H1 (cell line): ENCODE measurements around the gene TTPAL. TPM values are rescaled to one million over a fixed set of nuclear protein-coding genes. Genes with fewer than 3 reads are reported as not detected.

Source experiments
- CTCF ChIA-PET: fragments of 300-600 bp; sonication (Branson Sonifier 250); formaldehyde crosslinking; loops from one replicate; lab custom pipeline; 2021; ENCODE audit not compliant: partially characterized antibody; lab: Charles Lee
- POLR2A ChIA-PET: fragments of 300-600 bp; sonication (Branson Sonifier 250); formaldehyde crosslinking; loops from one replicate; lab custom pipeline; 2021; ENCODE audit warnings: inconsistent platforms; ENCODE audit not compliant: partially characterized antibody; lab: Charles Lee
- DNase-seq, 2 experiments: peaks; one replicate each; pipeline versions ENCODE4 v3.0.0 to v3.0.0-alpha.2; 2010 to 2022; ENCODE audit warnings: low spot score in 2 of 2, low read depth in 1 of 2, mixed read lengths in 1 of 2
- FAIRE-seq: peaks from 2 replicates; lab custom pipeline; 2011; peaks lifted over from hg19 to GRCh38; lab: Jason Lieb, UNC
- H2AFZ ChIP-seq: 2 replicates; pipeline ENCODE4 v1.8.1; 2012; ENCODE audit warnings: low read length, inconsistent platforms
- H2AK5ac ChIP-seq: 2 replicates; pipeline ENCODE4 v1.6.1; 2013; ENCODE audit warnings: low read depth, low read length
- H2BK120ac ChIP-seq: replicated peaks from 2 replicates; pipeline ENCODE3; 2013; ENCODE audit warnings: low read depth, low read length, inconsistent platforms
- H2BK12ac ChIP-seq: 2 replicates; pipeline ENCODE4 v1.6.1; 2013; ENCODE audit warnings: low read depth, low read length
- H2BK15ac ChIP-seq: 2 replicates; pipeline ENCODE4 v1.6.1; 2013; ENCODE audit warnings: low read length
- H2BK20ac ChIP-seq: 2 replicates; pipeline ENCODE4 v1.6.1; 2013; ENCODE audit warnings: low read length
- H2BK5ac ChIP-seq: 2 replicates; pipeline ENCODE4 v1.6.1; 2013; ENCODE audit warnings: low read depth, low read length
- H3K14ac ChIP-seq: 2 replicates; pipeline ENCODE4 v1.6.1; 2013; ENCODE audit warnings: inconsistent platforms; ENCODE audit not compliant: insufficient read length
- H3K18ac ChIP-seq: 2 replicates; pipeline ENCODE4 v1.6.1; 2013; ENCODE audit warnings: low read length; ENCODE audit errors: extremely low read depth
- H3K23ac ChIP-seq: 2 replicates; pipeline ENCODE4 v1.6.1; 2013; ENCODE audit warnings: inconsistent platforms; ENCODE audit not compliant: insufficient read length
- H3K23me2 ChIP-seq: 2 replicates; pipeline ENCODE4 v1.6.1; 2013; ENCODE audit warnings: low read depth, low read length
- H3K27ac ChIP-seq: 2 replicates; pipeline ENCODE4 v1.6.1; 2011; ENCODE audit warnings: low read depth, low read length, inconsistent platforms
- H3K27me3 ChIP-seq, 4 experiments: replicated peaks in 1 of 4; 1 replicate in 1 of 4; 2 replicates in 3 of 4; pipeline versions ENCODE4 v1.6.1 to v1.8.1; 2011 to 2013; ENCODE audit warnings: low read length in 3 of 4, mild to moderate bottlenecking in 3 of 4, inconsistent platforms in 2 of 4, mixed read lengths in 2 of 4, moderate library complexity in 1 of 4; ENCODE audit not compliant: control insufficient read depth in 3 of 4, insufficient read depth in 3 of 4; ENCODE audit errors: extremely low read depth in 1 of 4
- H3K36me3 ChIP-seq, 4 experiments: 2 replicates each; pipeline versions ENCODE4 v1.6.1 to v1.8.1; 2011 to 2013; ENCODE audit warnings: mild to moderate bottlenecking in 4 of 4, low read length in 3 of 4, moderate library complexity in 2 of 4, control low read depth in 1 of 4, inconsistent platforms in 1 of 4; ENCODE audit not compliant: insufficient read depth in 4 of 4, control insufficient read depth in 2 of 4
- H3K4ac ChIP-seq: replicated peaks from 2 replicates; pipeline ENCODE3; 2013; ENCODE audit warnings: low read length, low read depth, mixed read lengths, inconsistent platforms; ENCODE audit not compliant: insufficient read length
- H3K4me1 ChIP-seq, 4 experiments: replicated peaks in 1 of 4; 1 replicate in 1 of 4; 2 replicates in 3 of 4; pipeline versions ENCODE4 v1.6.1 to v1.8.1; 2011 to 2013; ENCODE audit warnings: low read length in 3 of 4, inconsistent platforms in 2 of 4, mixed read lengths in 1 of 4; ENCODE audit not compliant: insufficient read depth in 4 of 4, control insufficient read depth in 3 of 4
- H3K4me2 ChIP-seq, 2 experiments: 2 replicates each; pipeline versions ENCODE4 v1.6.1 to v1.8.1; 2011 to 2013; ENCODE audit warnings: low read depth in 2 of 2, low read length in 2 of 2, control low read depth in 1 of 2, inconsistent platforms in 1 of 2, mild to moderate bottlenecking in 1 of 2; ENCODE audit not compliant: insufficient read depth in 1 of 2
- H3K4me3 ChIP-seq, 4 experiments: fragments of 200-600, 300-600 bp in 1 of 4; sonication (generic), shearing (Covaris generic), sonication (Bioruptor Twin) in 1 of 4; 2 replicates each; pipeline versions ENCODE4 v1.5.1 to v1.8.1; 2011 to 2016; ENCODE audit warnings: low read length in 4 of 4, low read depth in 3 of 4, control low read depth in 2 of 4, inconsistent platforms in 2 of 4, mild to moderate bottlenecking in 2 of 4, mixed read lengths in 1 of 4, moderate library complexity in 1 of 4; ENCODE audit not compliant: insufficient read depth in 2 of 4; ENCODE audit errors: extremely low read depth in 1 of 4
- H3K56ac ChIP-seq: replicated peaks from 2 replicates; pipeline ENCODE3; 2013; ENCODE audit warnings: low read depth, mild to moderate bottlenecking, mixed read lengths, low read length, inconsistent platforms; ENCODE audit not compliant: insufficient read length
- H3K79me1 ChIP-seq: 2 replicates; pipeline ENCODE4 v1.6.1; 2013; ENCODE audit warnings: low read depth, low read length, control low read depth
- H3K79me2 ChIP-seq, 2 experiments: 2 replicates each; pipeline versions ENCODE4 v1.6.1 to v1.8.1; 2012 to 2013; ENCODE audit warnings: low read length in 2 of 2, mild to moderate bottlenecking in 2 of 2, inconsistent platforms in 1 of 2; ENCODE audit not compliant: insufficient read depth in 2 of 2, control insufficient read depth in 1 of 2
- H3K9ac ChIP-seq, 4 experiments: replicated peaks in 1 of 4; 1 replicate in 1 of 4; 2 replicates in 3 of 4; pipeline versions ENCODE4 v1.6.1 to v1.8.1; 2011 to 2013; ENCODE audit warnings: low read depth in 3 of 4, low read length in 3 of 4, control low read depth in 2 of 4, mild to moderate bottlenecking in 2 of 4, moderate library complexity in 2 of 4, inconsistent platforms in 1 of 4; ENCODE audit errors: extremely low read depth in 1 of 4
- H3K9me3 ChIP-seq, 2 experiments: 2 replicates each; pipeline versions ENCODE4 v1.6.1 to v1.8.1; 2012 to 2013; ENCODE audit warnings: mild to moderate bottlenecking in 2 of 2, moderate library complexity in 2 of 2, control low read depth in 1 of 2, inconsistent platforms in 1 of 2, low read depth in 1 of 2, low read length in 1 of 2, mixed read lengths in 1 of 2; ENCODE audit not compliant: insufficient read depth in 2 of 2
- H4K20me1 ChIP-seq, 2 experiments: replicated peaks in 1 of 2; 2 replicates each; pipeline versions ENCODE3 to v1.8.1; 2011 to 2013; ENCODE audit warnings: inconsistent platforms in 2 of 2, low read length in 2 of 2, mild to moderate bottlenecking in 1 of 2; ENCODE audit not compliant: insufficient read depth in 2 of 2, control insufficient read depth in 1 of 2
- H4K5ac ChIP-seq: 2 replicates; pipeline ENCODE4 v1.6.1; 2013; ENCODE audit warnings: low read length, low read depth, mixed read lengths, inconsistent platforms; ENCODE audit not compliant: insufficient read length
- H4K8ac ChIP-seq: 2 replicates; pipeline ENCODE4 v1.8.0; 2013; ENCODE audit warnings: mild to moderate bottlenecking, moderate library complexity, low read length, inconsistent platforms; ENCODE audit not compliant: insufficient read depth; ENCODE audit errors: extremely low read depth
- H4K91ac ChIP-seq: replicated peaks from 2 replicates; pipeline ENCODE3; 2013; ENCODE audit warnings: low read length, mixed read lengths, inconsistent platforms; ENCODE audit not compliant: insufficient read length
- WGBS, 2 experiments: shearing (Covaris generic) in 1 of 2; methylation state at CpG; one replicate each; pipeline versions ENCODE4 v1.1.6 to v1.1.7; 2013 to 2015; ENCODE audit warnings: low lambda C conversion rate in 2 of 2, mixed read lengths in 2 of 2, inconsistent platforms in 1 of 2, low coverage in 1 of 2, missing lambda C conversion rate in 1 of 2; ENCODE audit not compliant: insufficient replicate concordance in 2 of 2, insufficient coverage in 1 of 2, insufficient read length in 1 of 2; ENCODE audit errors: extremely low coverage in 1 of 2, missing lambda C conversion rate in 1 of 2; 5-methylcytosine and 5-hydroxymethylcytosine counted together
- polyA plus RNA-seq, 7 experiments: library from polyadenylated mRNA; depleted of rRNA in 3 of 7; stranded (reverse) in 5 of 7; unstranded in 2 of 7; fragments of >200 nt in 5 of 7; fragments of 200-250 nt in 2 of 7; gene quantifications; 1 replicate in 5 of 7; 2 replicates in 1 of 7; 4 replicates in 1 of 7; pipeline versions ENCODE4 v1.2.1 to v1.2.3, GENCODE V29; 2011 to 2013; ENCODE audit warnings: missing spikeins in 2 of 7, mixed read lengths in 2 of 7
- total RNA-seq: library from RNA; stranded (reverse); fragmentation: NEBNext Ultra II Directional; extraction: Animal tissue kit (Norgen Biotek cat#: 25700); gene quantifications from 2 replicates; pipeline ENCODE4 v1.2.1, GENCODE V29; 2021

The TTPAL gene
- total and polyA plus RNA-seq, 2 of the 8 experiments (the other 6 are each of a cell fraction or from before 2014, with no cell fraction given): 2.8 to 14.0 TPM

- Histone ChIP-seq H2BK15ac (no peak overlapping the region), H3K23ac (no peak overlapping the region), H3K36me3 (peaks cover 3 to 6% (median 4%) of the 10 kb centered on the region in 4 experiments; a peak in 4 of 8 replicates), H3K27me3 (no peaks in the 10 kb centered on the region), H4K91ac (no peak overlapping the region), H3K4me3 (no peak overlapping the region), H3K4me2 (no peak overlapping the region), H4K20me1 (no peaks in the 10 kb centered on the region), H2BK20ac (no peak overlapping the region), H2AK5ac (no peak overlapping the region), H3K9ac (no peak overlapping the region), H2BK5ac (no peak overlapping the region), H4K8ac (no peak overlapping the region), H3K23me2 (peaks cover 7% of the 10 kb centered on the region), H3K9me3 (no peaks in the 10 kb centered on the region), H2BK12ac (no peak overlapping the region), H2BK120ac (no peak overlapping the region), H3K79me2 (peaks cover 0 to 13% of the 10 kb centered on the region in 2 experiments; a peak in 2 of 4 replicates), H3K27ac (no peak overlapping the region), H3K79me1 (no peaks in the 10 kb centered on the region), H3K14ac (no peak overlapping the region), H4K5ac (no peak overlapping the region), H2AFZ (no peak overlapping the region), H3K56ac (no peak overlapping the region), H3K18ac (no peak overlapping the region), H3K4ac (no peak overlapping the region), H3K4me1 (peaks cover 2 to 11% (median 3%) of the 10 kb centered on the region in 4 experiments; a peak in 5 of 7 replicates)
- ChIA-PET POLR2A (no interaction called here), CTCF (interaction anchor here (0.7 to 0.8 kb wide), 2 partner anchors 10 to 42 kb away, joined by 3 read pairs; no protein-coding TSS in a partner anchor)
- 91% methylated on average over 6 of the region's 6 CpGs; no CpG with 5 or more reads in 1 of the 2 experiments for WGBS, 2 experiments
- no peak for FAIRE-seq
- DNase-seq: no peak
Measured at GRCh38 chr20:44478206-44478605, 2.5 kb downstream of the TTPAL start.
